ENCODE data around the gene ARHGEF25.

Gene ARHGEF25

DNA sequence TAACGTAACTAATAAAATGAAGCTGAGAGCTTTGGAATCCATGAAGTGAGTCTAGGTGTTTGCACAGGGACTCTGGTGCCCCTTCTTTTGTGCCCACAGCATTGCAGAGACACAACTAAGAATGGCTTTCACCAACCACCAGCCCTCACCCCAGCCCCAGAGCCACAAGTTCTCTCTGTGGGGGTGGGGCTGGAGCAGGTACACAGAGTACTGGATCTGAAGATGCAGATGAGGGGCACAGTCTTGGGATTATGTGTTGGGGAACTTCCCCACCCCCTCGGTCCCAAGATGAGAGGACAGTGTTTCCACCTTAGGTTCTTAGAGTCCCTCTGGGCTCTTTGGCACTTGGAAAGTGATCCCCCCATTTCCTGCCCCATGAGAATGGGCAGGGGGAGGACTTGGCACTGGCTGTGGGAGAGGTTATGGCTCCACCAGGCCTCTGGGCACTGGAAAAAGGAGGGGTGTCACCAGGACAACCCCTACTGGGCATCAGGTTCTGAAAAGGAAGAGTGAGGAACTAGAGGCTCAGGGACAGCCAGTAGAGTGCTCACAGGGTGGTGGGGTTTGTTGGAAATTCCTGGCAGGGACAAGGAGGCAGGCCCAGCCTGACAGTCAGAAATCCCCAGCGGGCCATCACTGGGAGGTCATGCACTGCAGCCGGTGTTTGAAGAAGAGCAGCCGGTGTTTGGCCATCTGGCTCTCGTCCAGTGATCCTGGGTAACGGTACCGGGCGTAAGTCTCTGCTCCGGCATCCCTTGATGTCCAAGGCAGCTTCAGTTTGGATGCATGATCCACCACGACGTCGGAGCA lies 15.1 kb downstream of the ARHGEF25 start:
- DNase-seq (ENCODE audit: low read depth), result no peak
- TF ChIP-seq, protein P1, sequence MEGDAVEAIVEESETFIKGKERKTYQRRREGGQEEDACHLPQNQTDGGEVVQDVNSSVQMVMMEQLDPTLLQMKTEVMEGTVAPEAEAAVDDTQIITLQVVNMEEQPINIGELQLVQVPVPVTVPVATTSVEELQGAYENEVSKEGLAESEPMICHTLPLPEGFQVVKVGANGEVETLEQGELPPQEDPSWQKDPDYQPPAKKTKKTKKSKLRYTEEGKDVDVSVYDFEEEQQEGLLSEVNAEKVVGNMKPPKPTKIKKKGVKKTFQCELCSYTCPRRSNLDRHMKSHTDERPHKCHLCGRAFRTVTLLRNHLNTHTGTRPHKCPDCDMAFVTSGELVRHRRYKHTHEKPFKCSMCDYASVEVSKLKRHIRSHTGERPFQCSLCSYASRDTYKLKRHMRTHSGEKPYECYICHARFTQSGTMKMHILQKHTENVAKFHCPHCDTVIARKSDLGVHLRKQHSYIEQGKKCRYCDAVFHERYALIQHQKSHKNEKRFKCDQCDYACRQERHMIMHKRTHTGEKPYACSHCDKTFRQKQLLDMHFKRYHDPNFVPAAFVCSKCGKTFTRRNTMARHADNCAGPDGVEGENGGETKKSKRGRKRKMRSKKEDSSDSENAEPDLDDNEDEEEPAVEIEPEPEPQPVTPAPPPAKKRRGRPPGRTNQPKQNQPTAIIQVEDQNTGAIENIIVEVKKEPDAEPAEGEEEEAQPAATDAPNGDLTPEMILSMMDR (IDR thresholded peaks at IDR 0.05; ENCODE audit: insufficient read depth, low read depth, low read length, missing control alignments), result no peak
- no peak overlapping the region for H3K4me3 ChIP-seq (ENCODE audit: low read length)

DNA sequence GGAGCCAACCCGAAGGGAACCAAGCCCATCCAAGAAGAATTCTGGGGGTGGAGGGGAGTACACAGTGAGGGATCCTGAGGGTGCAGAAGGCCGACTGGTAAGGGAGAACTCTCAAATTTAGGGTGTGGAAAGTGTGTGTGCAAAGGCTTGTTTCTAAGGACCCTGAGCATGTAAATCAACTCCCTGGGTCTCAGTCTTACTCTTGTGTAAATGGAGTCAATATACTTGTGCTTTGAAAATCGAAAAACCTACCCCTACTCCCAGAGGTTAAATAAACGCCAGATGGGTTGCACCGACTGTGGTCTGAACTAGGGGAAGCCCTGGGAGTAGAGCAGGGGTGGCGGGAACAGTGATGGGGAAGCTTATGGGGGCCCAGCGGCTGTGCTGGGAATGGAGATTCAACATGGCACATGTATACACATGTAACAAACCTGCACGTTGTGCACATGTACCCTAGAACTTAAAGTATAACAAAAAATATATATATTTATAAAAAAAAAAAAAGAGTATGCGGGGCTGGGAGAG lies 15.7 kb downstream of the ARHGEF25 start:
- H3K4me3 ChIP-seq (ENCODE audit: low read length), result no peak overlapping the region
- TF ChIP-seq, protein P1 (IDR thresholded peaks at IDR 0.05; ENCODE audit: insufficient read depth, low read depth, low read length, missing control alignments), result no peak
- no peak for DNase-seq (ENCODE audit: low read depth)

DNA sequence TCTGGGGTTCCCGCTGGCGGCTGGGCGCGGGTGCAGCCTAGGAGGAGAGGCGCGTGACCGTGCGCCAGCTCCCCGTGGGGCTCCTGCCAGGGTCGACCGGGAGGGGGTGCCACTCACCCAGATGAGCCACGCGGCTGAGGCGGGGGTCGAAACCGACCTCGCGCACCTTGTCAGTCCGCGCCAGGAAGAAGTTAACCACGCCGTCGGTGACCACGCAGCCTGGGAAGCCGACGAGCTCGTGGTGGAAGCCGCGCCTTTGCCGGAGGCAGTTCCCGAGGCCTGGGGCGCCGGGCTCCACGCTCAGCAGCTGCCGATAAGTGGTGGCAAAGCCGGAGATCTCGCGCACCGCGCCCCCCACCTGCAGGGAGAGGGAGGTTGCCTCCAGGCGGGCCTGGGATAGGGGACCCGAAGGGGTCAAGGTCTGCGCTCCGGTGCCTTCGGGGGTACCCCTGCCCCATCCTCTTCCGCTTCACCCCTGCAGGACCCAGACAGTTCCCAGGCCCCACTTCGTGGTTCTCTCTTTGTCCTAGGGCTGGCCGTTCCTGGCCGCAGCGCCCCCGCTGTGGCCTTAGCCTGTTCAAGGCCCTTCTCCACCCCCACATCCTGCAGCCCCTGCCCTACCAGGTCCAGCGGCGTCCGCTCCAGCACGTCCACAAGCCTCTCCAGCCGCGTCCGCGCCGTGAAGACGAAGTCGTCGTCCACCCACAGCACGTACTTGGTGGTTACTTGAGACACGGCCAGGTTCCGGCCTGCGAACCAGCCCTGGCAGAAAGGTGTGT lies 16.5 kb downstream of the ARHGEF25 start:
- DNase-seq (ENCODE audit: low read depth), result no peak
- no peak overlapping the region for H3K4me3 ChIP-seq (ENCODE audit: low read length)

DNA sequence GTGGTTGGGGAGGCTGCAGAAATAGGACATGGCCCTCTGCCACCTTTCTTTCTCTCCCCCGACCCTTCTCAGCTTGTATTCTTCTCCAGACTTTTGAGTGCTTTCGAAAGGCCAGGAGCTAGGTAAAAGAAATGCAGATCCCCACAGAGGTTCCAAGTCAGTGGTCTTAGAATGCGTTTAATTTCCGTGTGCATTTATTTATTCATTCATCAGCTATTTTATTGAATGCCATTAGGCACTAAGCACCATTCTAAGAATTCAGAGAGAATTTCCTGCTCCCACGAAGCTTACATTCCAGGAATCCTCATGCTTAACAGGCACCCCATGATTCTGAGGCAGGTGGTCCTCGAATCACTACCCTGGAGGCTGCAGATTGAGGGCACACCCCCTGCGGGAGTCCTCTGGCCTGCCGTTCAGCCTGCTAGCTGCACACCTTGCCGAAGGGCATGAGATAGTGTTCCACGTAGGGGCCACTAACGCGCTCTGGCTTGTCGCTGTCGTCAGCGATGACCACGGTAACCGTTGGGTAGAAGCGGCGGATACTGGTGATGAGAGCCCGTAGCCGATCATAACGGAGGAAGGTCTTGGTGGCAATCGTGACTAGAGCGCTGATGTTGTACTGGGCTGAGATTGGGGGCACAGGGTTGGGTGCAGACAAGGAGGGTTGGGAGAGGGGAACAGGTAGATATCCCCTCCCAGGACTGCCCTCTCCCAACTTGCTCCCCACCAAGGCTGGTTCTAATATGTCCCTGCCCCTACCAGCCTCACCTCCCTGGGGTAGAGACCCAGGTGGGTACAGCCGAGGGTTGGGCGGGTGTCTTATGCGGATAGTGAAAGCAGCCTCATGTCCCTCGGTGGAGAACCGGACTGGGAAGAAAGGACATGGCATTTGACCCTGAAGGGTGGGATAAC lies 17.3 kb downstream of the ARHGEF25 start:
- DNase-seq (ENCODE audit: low read depth), result no peak
- TF ChIP-seq, protein P1 (IDR thresholded peaks at IDR 0.05; ENCODE audit: insufficient read depth, low read depth, low read length, missing control alignments), result no peak
- H3K4me3 ChIP-seq (ENCODE audit: low read length), result no peak overlapping the region

More for the DNA sequence above, 16.5 kb downstream of the ARHGEF25 start:
- TF ChIP-seq, protein P1 (IDR thresholded peaks at IDR 0.05; ENCODE audit: insufficient read depth, low read depth, low read length, missing control alignments), result no peak

DNA sequence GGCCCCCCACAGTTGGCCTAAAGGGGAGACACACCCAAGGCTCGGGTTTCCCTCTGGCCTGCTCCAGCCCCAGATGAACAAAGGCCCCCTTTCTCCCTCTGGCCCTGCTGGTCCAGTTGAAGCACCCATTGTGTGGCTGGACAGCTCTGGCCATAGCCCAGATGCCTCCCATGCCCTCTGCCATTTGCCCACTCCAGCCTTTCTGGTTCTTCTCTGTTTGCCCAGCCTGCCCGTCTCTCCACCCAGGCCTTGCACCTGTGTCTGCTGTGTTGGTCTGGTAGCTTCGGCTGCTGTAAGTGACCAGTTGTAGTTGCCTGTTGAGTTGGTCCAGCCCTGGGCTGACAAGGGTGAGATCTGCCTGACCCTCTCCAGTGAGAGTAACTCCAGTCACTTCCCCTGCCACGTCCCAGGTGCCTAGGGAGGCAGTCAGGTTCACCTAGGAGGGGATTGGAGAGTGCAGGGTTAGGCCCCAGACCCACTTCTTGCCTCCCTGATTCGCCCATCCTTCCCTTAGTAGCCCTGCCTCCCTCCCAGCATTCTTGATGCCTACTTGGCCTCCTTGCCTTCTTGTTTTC lies 18.7 kb downstream of the ARHGEF25 start:
- TF ChIP-seq, protein P1 (IDR thresholded peaks at IDR 0.05; ENCODE audit: insufficient read depth, low read depth, low read length, missing control alignments), result no peak
- H3K4me3 ChIP-seq (ENCODE audit: low read length), result no peak overlapping the region
- no peak for DNase-seq (ENCODE audit: low read depth)

DNA sequence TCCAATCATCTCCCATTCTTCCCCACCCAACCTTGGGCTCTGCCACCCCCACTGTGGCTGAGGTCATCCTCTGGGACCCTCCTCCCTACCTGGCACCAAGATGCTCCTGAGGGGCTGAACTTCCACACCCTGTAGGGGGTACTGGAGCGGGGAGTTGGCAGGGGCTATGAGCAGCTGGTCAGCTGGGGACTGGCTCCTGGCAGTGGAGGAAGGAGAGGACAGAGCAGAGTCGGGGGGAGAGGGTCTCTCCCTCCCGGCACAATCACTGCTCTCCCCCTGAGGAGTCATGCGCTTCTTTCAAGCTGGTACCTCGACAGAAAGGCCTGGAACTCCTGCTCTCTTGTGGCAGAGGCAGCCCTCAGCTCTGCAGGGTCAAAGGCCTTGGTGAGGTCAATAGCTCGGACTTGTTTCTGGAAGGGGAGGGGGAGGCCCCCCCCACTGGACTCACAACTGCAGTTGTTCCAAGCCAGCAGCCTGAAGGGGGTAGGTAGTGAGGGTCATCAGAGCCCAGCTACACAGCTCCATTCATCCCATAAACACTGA lies 19.7 kb downstream of the ARHGEF25 start:
- TF ChIP-seq, protein P1 (IDR thresholded peaks at IDR 0.05; ENCODE audit: insufficient read depth, low read depth, low read length, missing control alignments), result no peak
- H3K4me3 ChIP-seq (ENCODE audit: low read length), result no peak overlapping the region
- no peak for DNase-seq (ENCODE audit: low read depth)
